A673 (cell line): ENCODE measurements around the gene KIRREL3. TPM values are rescaled to one million over a fixed set of nuclear protein-coding genes. Genes with fewer than 3 reads are reported as not detected.

ENCODE experiments used
- BruUV-seq: library from RNA; stranded (reverse); fragments of 400-500 nt; replicated peaks from 2 replicates; lab custom pipeline; 2021; lab: Mats Ljungman, UMichigan
- CTCF ChIA-PET: fragments of 300-600 bp; sonication (Branson Sonifier 250); formaldehyde crosslinking; loops from one replicate; lab custom pipeline; 2022; ENCODE audit warnings: antibody characterized with exemption; lab: Charles Lee
- POLR2A ChIA-PET: fragments of 300-600 bp; sonication (Branson Sonifier 250); formaldehyde crosslinking; loops from one replicate; lab custom pipeline; 2022; ENCODE audit warnings: antibody characterized with exemption; ENCODE audit not compliant: low non-redundant PET; lab: Charles Lee
- DNase-seq: peaks from one replicate; pipeline ENCODE4 v3.0.0-alpha.2; 2015; ENCODE audit warnings: low spot score
- H3K27ac ChIP-seq: fragments of 200-600 bp; sonication (generic); 2 replicates; pipeline ENCODE4 v1.5.1; 2016; ENCODE audit warnings: mixed run types, low read depth, mild to moderate bottlenecking, mixed read lengths, antibody characterized with exemption, low read length; ENCODE audit not compliant: poor library complexity, severe bottlenecking
- H3K27me3 ChIP-seq: fragments of 200-600 bp; sonication (generic); replicated peaks from 2 replicates; pipeline ENCODE4 v1.6.1; 2017; ENCODE audit warnings: mixed run types, low read depth, mild to moderate bottlenecking, mixed read lengths, antibody characterized with exemption, low read length; ENCODE audit not compliant: insufficient read depth, poor library complexity
- H3K36me3 ChIP-seq: fragments of 200-600 bp; sonication (generic); 2 replicates; pipeline ENCODE4 v1.6.1; 2016; ENCODE audit warnings: mixed run types, mild to moderate bottlenecking, mixed read lengths, antibody characterized with exemption, low read length; ENCODE audit not compliant: insufficient read depth, poor library complexity, severe bottlenecking
- H3K4me1 ChIP-seq: fragments of 200-600 bp; sonication (generic); 2 replicates; pipeline ENCODE4 v1.6.1; 2017; ENCODE audit warnings: mixed run types, mild to moderate bottlenecking, mixed read lengths, antibody characterized with exemption, low read length; ENCODE audit not compliant: insufficient read depth, poor library complexity, severe bottlenecking
- H3K4me3 ChIP-seq: fragments of 200-600 bp; sonication (generic); 2 replicates; pipeline ENCODE4 v1.5.1; 2016; ENCODE audit warnings: low read depth, mixed run types, mild to moderate bottlenecking, mixed read lengths, low read length; ENCODE audit not compliant: poor library complexity, severe bottlenecking
- H3K9me3 ChIP-seq: fragments of 200-600 bp; sonication (generic); 2 replicates; pipeline ENCODE4 v1.6.1; 2016; ENCODE audit warnings: mixed run types, low read depth, mild to moderate bottlenecking, mixed read lengths, antibody characterized with exemption, low read length; ENCODE audit not compliant: poor library complexity, severe bottlenecking
- EZH2 ChIP-seq: fragments of 200-600 bp; sonication (generic); IDR thresholded peaks from 2 replicates; pipeline ENCODE4 v1.6.1; 2017; ENCODE audit warnings: borderline replicate concordance, low read depth, mild to moderate bottlenecking, mixed read lengths, antibody characterized with exemption, low read length; ENCODE audit not compliant: poor library complexity, severe bottlenecking
- intact Hi-C: fragments of 100-400 bp; cut with micrococcal nuclease; formaldehyde crosslinking; loops from one replicate; pipeline ENCODE4 v1.10.0; 2022; ENCODE audit not compliant: unreplicated experiment
- total RNA-seq: library from RNA; stranded (reverse); gene quantifications from 2 replicates; pipeline ENCODE4 v1.2.3, GENCODE V29; 2021
- TF ChIP-seq, protein P1 (sequence below): fragments of 300-800, 200-600 bp; sonication (generic); conservative IDR thresholded peaks from 2 replicates; pipeline ENCODE4 v1.5.1; 2017; ENCODE audit warnings: low read depth, mild to moderate bottlenecking, antibody characterized with exemption, low read length, moderate library complexity, mixed read lengths

KIRREL3 gene
- total RNA-seq, 1 experiment from 2014 or later: not detected

DNA sequence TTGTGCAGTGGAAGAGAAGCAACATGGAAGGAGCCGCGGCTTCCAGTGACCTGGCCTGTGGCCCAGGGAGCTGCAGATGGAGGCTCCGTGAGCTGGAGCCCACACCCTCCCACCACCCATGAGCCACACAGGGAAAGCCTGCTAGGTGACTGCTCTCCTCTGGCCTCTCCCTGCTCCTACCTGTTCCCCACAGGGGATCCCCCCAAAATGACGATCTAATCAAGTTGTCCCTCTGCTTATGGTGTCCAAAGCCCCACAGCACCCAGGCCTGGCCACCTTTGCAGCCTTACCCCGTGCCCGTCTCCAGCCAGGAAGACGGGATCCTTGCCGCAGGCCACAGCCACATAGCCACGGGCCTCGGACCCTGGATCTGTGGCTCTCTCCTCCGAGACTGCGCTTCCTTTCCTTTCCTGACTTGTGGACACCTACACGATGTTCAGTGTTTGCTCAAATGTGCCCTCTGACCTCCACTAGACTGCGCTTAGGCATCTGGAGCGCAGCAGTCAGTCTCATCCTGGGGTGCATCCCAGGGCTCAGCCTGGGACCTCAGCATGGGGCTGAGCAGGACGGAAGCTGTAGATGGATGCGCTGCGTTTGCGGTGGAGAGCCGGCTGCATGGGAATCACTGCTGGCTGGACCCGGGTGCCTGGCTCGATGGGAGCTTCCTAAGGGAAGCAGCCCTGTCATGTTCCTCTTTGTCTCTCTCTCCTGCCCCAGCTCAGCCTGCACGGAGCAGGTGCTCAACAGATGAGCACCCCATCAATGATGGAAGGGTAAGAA is 511.8 kb downstream of the KIRREL3 start:
- H3K27ac ChIP-seq: no peak overlapping the region
- no peak overlapping the region for H3K4me3 ChIP-seq
- no peaks in the 10 kb centered on the region for H3K27me3 ChIP-seq
- no peaks in the 10 kb centered on the region for H3K36me3 ChIP-seq
- ChIA-PET CTCF (interaction anchor here (0.5 kb wide), 1 partner anchor 228 kb away, joined by 7 read pairs; no protein-coding TSS in a partner anchor), POLR2A (no interaction called here)
- no TSS peak for BruUV-seq
- no peak for DNase-seq
- H3K9me3 ChIP-seq: no peaks in the 10 kb centered on the region
- no peaks in the 10 kb centered on the region for H3K4me1 ChIP-seq
- TF ChIP-seq EZH2: no peak
- TF ChIP-seq, protein P1, sequence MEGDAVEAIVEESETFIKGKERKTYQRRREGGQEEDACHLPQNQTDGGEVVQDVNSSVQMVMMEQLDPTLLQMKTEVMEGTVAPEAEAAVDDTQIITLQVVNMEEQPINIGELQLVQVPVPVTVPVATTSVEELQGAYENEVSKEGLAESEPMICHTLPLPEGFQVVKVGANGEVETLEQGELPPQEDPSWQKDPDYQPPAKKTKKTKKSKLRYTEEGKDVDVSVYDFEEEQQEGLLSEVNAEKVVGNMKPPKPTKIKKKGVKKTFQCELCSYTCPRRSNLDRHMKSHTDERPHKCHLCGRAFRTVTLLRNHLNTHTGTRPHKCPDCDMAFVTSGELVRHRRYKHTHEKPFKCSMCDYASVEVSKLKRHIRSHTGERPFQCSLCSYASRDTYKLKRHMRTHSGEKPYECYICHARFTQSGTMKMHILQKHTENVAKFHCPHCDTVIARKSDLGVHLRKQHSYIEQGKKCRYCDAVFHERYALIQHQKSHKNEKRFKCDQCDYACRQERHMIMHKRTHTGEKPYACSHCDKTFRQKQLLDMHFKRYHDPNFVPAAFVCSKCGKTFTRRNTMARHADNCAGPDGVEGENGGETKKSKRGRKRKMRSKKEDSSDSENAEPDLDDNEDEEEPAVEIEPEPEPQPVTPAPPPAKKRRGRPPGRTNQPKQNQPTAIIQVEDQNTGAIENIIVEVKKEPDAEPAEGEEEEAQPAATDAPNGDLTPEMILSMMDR: no peak
- intact Hi-C loops: no loop called here

DNA sequence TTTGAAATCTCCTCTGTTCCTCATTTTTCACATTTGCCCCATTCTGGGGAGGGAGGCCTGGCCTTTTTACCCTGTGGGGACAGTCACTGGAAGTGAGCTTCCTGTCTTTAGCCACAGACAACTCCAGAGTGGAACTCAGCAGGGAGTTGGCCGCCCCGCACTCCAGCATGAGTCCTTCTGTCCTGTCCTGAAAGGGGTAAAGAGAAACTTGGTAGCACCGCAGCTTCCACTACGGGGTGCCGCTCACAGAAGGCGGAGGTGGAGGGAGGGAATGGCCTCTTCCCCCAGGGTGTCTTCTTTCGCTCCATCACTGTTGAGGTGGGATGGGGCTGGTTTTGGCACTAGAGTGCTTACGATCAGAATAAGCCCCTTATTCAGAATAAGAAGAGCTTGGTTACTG is 512.9 kb downstream of the KIRREL3 start:
- Histone ChIP-seq H3K27me3 (no peaks in the 10 kb centered on the region), H3K4me1 (no peaks in the 10 kb centered on the region), H3K9me3 (no peaks in the 10 kb centered on the region), H3K36me3 (no peaks in the 10 kb centered on the region), H3K4me3 (no peak overlapping the region), H3K27ac (no peak overlapping the region)
- no peak for DNase-seq
- no peak for TF ChIP-seq EZH2
- TF ChIP-seq, protein P1: no peak
- POLR2A ChIA-PET: no interaction called here
- BruUV-seq: no TSS peak
- CTCF ChIA-PET: interaction anchor here (0.5 kb wide), 1 partner anchor 241 kb away, joined by 3 read pairs; no protein-coding TSS in a partner anchor
- intact Hi-C loops: no loop called here

DNA sequence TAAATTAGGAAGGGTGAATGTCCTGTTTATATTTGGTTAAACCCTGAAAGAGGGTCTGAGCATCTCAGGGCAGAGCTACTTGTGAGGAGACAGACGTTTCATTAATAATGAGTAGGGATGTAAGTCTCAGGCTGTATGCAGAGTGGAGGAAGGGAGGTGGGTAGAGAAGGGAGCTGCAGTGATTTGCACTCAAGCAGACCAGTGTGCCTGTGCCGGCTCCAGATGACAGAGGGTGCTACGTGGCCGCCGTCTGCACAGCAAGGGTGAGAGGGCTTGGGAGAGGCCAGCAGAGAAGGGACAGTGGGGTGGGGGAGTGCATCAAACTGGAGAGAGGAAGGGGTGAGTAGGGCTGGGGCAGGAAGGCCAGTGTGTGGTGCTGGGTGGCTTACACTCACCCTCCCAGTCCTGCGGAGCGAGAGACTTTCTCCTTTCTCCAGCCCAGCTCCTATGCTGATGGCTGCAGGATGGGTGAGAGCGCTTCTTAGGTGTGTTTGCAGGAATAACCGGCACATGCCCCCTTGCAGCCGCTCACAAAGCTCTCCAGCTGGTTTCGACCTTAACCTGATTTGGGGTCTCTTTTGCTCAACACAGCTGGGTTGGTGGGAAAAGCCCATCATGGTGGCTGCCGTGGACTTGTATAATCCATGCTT is 514.5 kb downstream of the KIRREL3 start:
- Histone ChIP-seq H3K27me3 (no peaks in the 10 kb centered on the region), H3K27ac (no peak overlapping the region), H3K9me3 (no peaks in the 10 kb centered on the region), H3K4me3 (no peak overlapping the region), H3K4me1 (no peaks in the 10 kb centered on the region), H3K36me3 (no peaks in the 10 kb centered on the region)
- no TSS peak for BruUV-seq
- no peak for DNase-seq
- CTCF ChIA-PET: interaction anchor here (1.2 kb wide), 1 partner anchor 504 kb away, joined by 3 read pairs; no protein-coding TSS in a partner anchor
- POLR2A ChIA-PET: no interaction called here
- TF ChIP-seq, protein P1: no peak
- TF ChIP-seq EZH2: no peak
- intact Hi-C loops: no loop called here
